GM21526 (cell line): Measurements from ENCODE around the gene GHR.

Experiments used
- ATAC-seq: cut with Tn5 transposase; IDR thresholded peaks from one replicate; pipeline ENCODE4 v1.9.1; 2021; ENCODE audit warnings: moderate library complexity; ENCODE audit not compliant: unreplicated experiment, low FRiP score

GHR gene

GRCh38 chr5:42461507-42461906, 38.3 kb downstream of the GHR start:
- no peak for ATAC-seq

- no peak for ATAC-seq
Observed at GRCh38 chr5:42462083-42462482, 38.8 kb downstream of the GHR start.

GRCh38 chr5:42467572-42467971, 44.3 kb downstream of the GHR start:
- ATAC-seq: no peak

- no peak for ATAC-seq
Observed at GRCh38 chr5:42467981-42468524, 44.8 kb downstream of the GHR start.

- ATAC-seq: peak; percentile 71
Observed at GRCh38 chr5:42483472-42484154, 60.4 kb downstream of the GHR start.

GRCh38 chr5:42487077-42487476, 63.8 kb downstream of the GHR start:
- no peak for ATAC-seq

- no peak for ATAC-seq
Observed at GRCh38 chr5:42487821-42488220, 64.6 kb downstream of the GHR start.

- ATAC-seq: no peak
Observed at GRCh38 chr5:42490831-42491230, 67.6 kb downstream of the GHR start.

GRCh38 chr5:42491699-42492098, 68.5 kb downstream of the GHR start:
- no peak for ATAC-seq

- ATAC-seq: no peak
Observed at GRCh38 chr5:42492974-42493373, 69.7 kb downstream of the GHR start.

- no peak for ATAC-seq
Observed at GRCh38 chr5:42494414-42494813, 71.2 kb downstream of the GHR start.

GRCh38 chr5:42495914-42496313, 72.7 kb downstream of the GHR start:
- no peak for ATAC-seq

GRCh38 chr5:42496397-42497156, 73.3 kb downstream of the GHR start:
- ATAC-seq: no peak

GRCh38 chr5:42498000-42498399, 74.8 kb downstream of the GHR start:
- no peak for ATAC-seq

GRCh38 chr5:42499016-42499415, 75.8 kb downstream of the GHR start:
- ATAC-seq: no peak

GRCh38 chr5:42500003-42500599, 76.9 kb downstream of the GHR start:
- no peak for ATAC-seq

GRCh38 chr5:42502613-42503470, 79.6 kb downstream of the GHR start:
- no peak for ATAC-seq

- no peak for ATAC-seq
Observed at GRCh38 chr5:42506662-42507061, 83.4 kb downstream of the GHR start.

GRCh38 chr5:42507451-42508097, 84.3 kb downstream of the GHR start:
- ATAC-seq: no peak

- no peak for ATAC-seq
Observed at GRCh38 chr5:42513246-42513645, 90.0 kb downstream of the GHR start.
